Measurements from ENCODE around the gene GPC3. TPM values are rescaled to one million over a fixed set of nuclear protein-coding genes. Genes with fewer than 3 reads are reported as not detected.
A peak's percentile ranks its signal among the peaks of the same experiment; 100 is the strongest.
"Not testable (repeated sequence)": the region's sequence is repeated elsewhere in the genome, so short reads cannot be mapped to it uniquely, and the experiment has no call there.

Gene GPC3
- total RNA-seq, 2 donors from 2014 or later, result 0.66 to 1.4 TPM

- Mint-ChIP-seq H3K27ac (no peak overlapping the region), H3K36me3 (no peaks in the 10 kb centered on the region), H3K9me3 (no peaks in the 10 kb centered on the region)
- no peak for ATAC-seq
- no peak for DNase-seq (ENCODE audit: low spot score in 2 of 2)
Measured at GRCh38 chrX:133815496-133815895, 169.9 kb downstream of the GPC3 start.

GRCh38 chrX:133813971-133814370 lies 171.4 kb downstream of the GPC3 start:
- DNase-seq (ENCODE audit: low spot score in 2 of 2), result no peak
- no peaks in the 10 kb centered on the region for H3K9me3 Mint-ChIP-seq
- no peaks in the 10 kb centered on the region for H3K36me3 Mint-ChIP-seq

GRCh38 chrX:133812402-133812801 lies 173.0 kb downstream of the GPC3 start:
- no peaks in the 10 kb centered on the region for H3K9me3 Mint-ChIP-seq
- ATAC-seq, result no peak
- H3K27ac Mint-ChIP-seq, result no peak overlapping the region
- no peak for DNase-seq (ENCODE audit: low spot score in 2 of 2)
- H3K36me3 Mint-ChIP-seq, result no peaks in the 10 kb centered on the region

More at GRCh38 chrX:133813971-133814370, 171.4 kb downstream of the GPC3 start:
- H3K27ac Mint-ChIP-seq, result no peak overlapping the region
- no peak for ATAC-seq

- no peaks in the 10 kb centered on the region for H3K36me3 Mint-ChIP-seq
- H3K9me3 Mint-ChIP-seq, result no peaks in the 10 kb centered on the region
- no peak overlapping the region for H3K27ac Mint-ChIP-seq
- ATAC-seq (no peak), DNase-seq (ENCODE audit: low spot score in 2 of 2) (no peak)
Measured at GRCh38 chrX:133810925-133811324, 174.5 kb downstream of the GPC3 start.

DNA sequence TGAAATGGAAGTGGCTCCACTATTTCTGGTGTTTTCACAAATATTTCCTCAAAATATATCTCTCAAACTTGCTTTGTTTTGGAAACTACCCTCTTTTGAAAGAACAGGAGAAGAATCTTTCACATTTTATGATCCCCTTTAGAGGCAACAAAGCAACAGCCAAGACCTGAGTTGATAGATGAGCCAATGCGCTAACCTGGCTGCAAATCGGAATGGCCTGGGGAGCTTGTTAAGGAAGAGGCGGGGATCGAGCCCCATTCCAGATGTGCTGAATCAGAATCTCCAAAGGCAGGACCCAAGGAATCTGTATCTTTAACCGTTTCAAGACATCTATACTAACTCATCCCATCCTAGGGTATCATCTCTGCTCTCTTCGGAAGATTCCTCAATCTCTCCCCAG lies 181.3 kb downstream of the GPC3 start:
- Mint-ChIP-seq H3K9me3 (no peaks in the 10 kb centered on the region), H3K27ac (no peak overlapping the region), H3K36me3 (no peaks in the 10 kb centered on the region)
- DNase-seq (ENCODE audit: low spot score in 2 of 2), result no peak
- ATAC-seq, result no peak

DNA sequence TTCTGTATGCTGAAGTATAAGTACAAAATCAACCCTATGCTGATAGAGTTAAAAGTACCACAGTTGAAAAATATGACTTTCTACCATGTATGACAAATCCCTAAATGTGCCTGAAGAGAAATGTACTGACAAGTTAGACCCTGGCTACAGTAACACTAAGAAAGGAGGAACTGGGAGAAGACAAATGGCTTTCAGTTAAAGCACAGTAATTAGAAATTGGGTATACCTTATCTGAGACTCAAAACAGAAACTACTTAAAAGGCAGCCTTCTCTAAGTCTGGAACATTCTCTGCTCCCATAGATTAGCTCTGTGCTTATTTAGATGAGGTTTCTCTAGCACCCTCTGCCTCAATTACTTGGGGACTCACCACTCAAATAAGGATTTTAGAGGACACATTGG lies 189.1 kb downstream of the GPC3 start:
- H3K9me3 Mint-ChIP-seq, result no peaks in the 10 kb centered on the region
- DNase-seq (ENCODE audit: low spot score in 2 of 2), result no peak
- no peak for ATAC-seq
- H3K36me3 Mint-ChIP-seq, result no peaks in the 10 kb centered on the region
- no peak overlapping the region for H3K27ac Mint-ChIP-seq

GRCh38 chrX:133794126-133794525 lies 191.3 kb downstream of the GPC3 start:
- H3K9me3 Mint-ChIP-seq, result no peaks in the 10 kb centered on the region
- no peak for DNase-seq (ENCODE audit: low spot score in 2 of 2)
- no peak for ATAC-seq
- H3K27ac Mint-ChIP-seq, result no peak overlapping the region
- H3K36me3 Mint-ChIP-seq, result no peaks in the 10 kb centered on the region

- Mint-ChIP-seq H3K27ac (no peak overlapping the region), H3K9me3 (no peaks in the 10 kb centered on the region), H3K36me3 (no peaks in the 10 kb centered on the region)
- DNase-seq (ENCODE audit: low spot score in 2 of 2), result no peak
- ATAC-seq, result no peak
Measured at GRCh38 chrX:133793626-133794025, 191.8 kb downstream of the GPC3 start.

DNA sequence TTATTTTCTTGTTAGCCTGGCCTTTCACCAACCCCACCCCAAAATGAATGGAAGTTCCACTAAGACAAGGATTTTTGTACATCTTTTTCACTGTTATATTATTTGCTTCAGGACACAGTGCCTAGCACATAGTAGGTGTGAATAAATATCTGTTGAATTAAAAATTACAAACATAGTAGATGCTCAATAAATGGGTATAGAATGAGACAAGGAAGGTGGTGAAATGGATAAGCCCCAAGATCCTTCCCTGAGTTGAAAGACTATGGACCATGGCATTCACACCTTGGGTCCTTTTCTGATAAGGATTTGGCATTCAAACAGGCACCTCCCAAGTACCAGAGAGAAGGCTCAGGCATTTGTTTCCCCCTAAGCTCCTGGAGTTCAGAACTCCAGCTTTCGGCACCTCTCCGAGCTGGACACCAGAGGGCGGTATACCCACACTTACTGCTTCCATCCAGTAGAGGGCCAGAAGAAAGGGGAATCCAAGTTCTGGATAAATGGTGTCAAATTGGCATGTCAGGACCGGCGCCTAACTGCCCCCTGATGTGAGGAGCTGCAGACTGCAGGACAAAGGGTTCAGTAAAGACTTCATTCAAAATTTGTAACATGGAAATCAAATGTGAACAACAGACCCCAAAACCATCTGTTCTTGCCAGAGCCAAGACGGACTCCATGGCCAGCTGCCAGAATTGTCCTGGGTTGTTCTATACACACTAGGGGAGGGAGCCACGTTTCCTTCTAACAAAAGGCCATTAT lies 193.0 kb downstream of the GPC3 start:
- Mint-ChIP-seq H3K9me3 (no peaks in the 10 kb centered on the region), H3K27ac (no peak overlapping the region), H3K36me3 (no peaks in the 10 kb centered on the region)
- peak; percentile 54 to 55 for DNase-seq (ENCODE audit: low spot score in 2 of 2)
- ATAC-seq, result peak; percentile 45 to 69

DNA sequence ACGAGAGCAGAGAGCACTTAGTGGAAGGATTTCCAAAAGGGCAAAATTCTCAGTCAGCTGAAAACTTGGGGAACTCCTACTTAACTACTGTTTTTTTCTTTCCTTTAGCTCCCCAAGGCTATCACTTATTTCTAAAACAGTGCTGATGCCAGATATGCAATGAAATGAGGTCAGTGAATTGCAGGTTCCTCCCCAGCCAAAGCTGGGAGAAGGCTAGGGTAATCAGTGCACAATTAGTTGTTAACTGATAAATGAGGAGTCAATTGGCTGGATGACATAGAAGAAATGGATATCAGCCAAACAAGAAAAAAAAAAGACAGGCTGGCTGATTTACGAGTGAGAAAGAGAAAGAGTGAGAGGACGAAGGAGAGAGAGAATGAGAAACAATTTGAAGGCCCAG lies 195.6 kb downstream of the GPC3 start:
- no peak overlapping the region for H3K27ac Mint-ChIP-seq
- no peaks in the 10 kb centered on the region for H3K36me3 Mint-ChIP-seq
- ATAC-seq (no peak), DNase-seq (ENCODE audit: low spot score in 2 of 2) (no peak)
- H3K9me3 Mint-ChIP-seq, result no peaks in the 10 kb centered on the region

DNA sequence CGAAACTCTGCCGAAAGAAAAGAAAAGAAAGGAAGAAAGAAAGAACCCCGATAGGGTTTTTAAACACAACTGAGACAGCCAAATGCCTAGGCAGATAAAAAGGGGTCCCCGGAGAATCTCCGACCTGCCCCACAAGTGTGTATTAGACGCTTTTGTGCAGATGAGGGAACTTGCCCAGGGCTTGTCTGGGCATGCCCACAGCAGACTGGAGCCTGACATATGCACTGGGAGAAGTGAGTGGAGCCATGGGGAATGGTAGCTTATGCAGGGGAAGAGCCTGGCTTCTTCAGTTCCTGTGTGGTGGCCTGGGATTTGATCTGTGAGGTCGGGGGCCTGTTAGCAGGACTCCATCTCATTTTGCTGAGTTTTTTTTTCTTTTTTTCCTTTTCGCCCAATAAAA lies 199.0 kb downstream of the GPC3 start:
- no peak for ATAC-seq
- H3K36me3 Mint-ChIP-seq, result no peaks in the 10 kb centered on the region
- H3K27ac Mint-ChIP-seq, result no peak overlapping the region
- no peak for DNase-seq (ENCODE audit: low spot score in 2 of 2)
- H3K9me3 Mint-ChIP-seq, result no peaks in the 10 kb centered on the region

DNA sequence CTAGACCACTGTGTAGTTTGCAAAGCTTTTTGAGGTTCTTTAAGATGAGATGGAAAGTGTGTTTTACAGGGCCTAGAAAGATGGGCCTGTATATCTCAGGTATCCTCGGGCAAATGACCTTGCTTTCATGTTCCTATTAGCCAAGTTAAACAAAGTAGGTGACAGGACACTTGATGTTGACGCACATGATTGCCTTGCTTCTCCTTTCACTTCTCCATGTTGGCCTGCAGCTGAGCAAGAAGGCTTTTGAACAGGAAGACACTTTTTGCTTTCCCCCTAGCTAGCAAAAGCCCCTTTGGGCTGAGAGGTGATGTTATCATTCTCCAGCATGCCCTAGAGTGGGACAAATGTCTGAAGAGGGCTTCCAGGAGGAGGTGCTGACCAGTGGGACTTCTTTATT lies 202.1 kb downstream of the GPC3 start:
- H3K27ac Mint-ChIP-seq, result no peak overlapping the region
- no peaks in the 10 kb centered on the region for H3K9me3 Mint-ChIP-seq
- H3K36me3 Mint-ChIP-seq, result no peaks in the 10 kb centered on the region
- no peak for DNase-seq (ENCODE audit: low spot score in 2 of 2)
- no peak for ATAC-seq

DNA sequence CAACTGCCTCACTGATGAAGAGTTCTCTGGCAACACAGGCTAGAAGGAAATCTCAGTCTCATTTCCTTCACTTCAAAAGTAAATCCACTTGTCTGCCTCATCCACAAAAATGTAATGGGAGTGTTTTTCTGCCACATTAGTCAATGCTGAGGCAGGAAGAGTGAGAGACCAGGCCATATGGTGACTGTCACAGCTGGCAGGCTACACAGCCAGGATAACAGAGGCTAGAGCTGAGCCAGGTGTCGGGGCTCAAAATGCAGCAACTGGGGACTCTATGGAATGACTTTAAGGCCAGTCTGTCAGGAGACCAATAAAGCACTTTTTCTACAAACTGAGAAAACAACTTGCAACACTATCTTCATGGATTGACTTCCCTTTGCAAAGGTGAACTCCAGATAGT lies 204.2 kb downstream of the GPC3 start:
- no peak overlapping the region for H3K27ac Mint-ChIP-seq
- no peak for ATAC-seq
- no peak for DNase-seq (ENCODE audit: low spot score in 2 of 2)
- H3K9me3 Mint-ChIP-seq, result no peaks in the 10 kb centered on the region
- H3K36me3 Mint-ChIP-seq, result no peaks in the 10 kb centered on the region

GRCh38 chrX:133776072-133776471 lies 209.3 kb downstream of the GPC3 start:
- DNase-seq (ENCODE audit: low spot score in 2 of 2), result peak in 1 of 2 donors; percentile 39
- Mint-ChIP-seq H3K36me3 (no peaks in the 10 kb centered on the region), H3K27ac (no peak overlapping the region), H3K9me3 (no peaks in the 10 kb centered on the region)
- ATAC-seq, result peak in 1 of 2 donors; percentile 46

GRCh38 chrX:133774807-133775206 lies 210.6 kb downstream of the GPC3 start:
- ATAC-seq, result no peak
- Mint-ChIP-seq H3K9me3 (no peaks in the 10 kb centered on the region), H3K36me3 (no peaks in the 10 kb centered on the region), H3K27ac (no peak overlapping the region)
- no peak for DNase-seq (ENCODE audit: low spot score in 2 of 2)

DNA sequence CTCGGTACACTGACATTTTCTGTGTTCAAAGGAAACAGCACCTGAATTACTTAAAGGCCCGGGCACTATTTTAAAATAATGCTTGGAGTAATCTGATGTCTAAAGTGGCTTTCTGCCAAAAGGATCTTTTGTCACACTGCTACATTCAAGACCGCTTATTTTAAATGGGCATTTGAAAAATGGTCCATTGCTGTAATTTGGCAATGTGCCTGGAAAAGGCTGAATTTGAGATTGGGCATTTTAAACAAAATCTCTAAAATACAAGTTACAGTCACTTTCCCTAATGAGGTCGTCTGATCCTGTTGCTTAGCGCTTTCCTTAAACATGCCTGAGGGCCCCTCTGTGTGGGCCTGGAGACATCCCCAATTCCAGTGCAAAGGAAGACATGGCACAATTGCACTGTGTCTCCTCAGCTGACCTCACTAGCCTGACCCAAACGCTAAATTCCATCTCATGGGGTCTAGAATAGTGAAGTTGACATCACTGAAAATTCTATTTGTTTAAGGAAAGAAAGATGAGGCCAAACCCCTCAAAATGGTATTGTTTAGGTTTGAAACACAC lies 214.2 kb downstream of the GPC3 start:
- ATAC-seq (no peak), DNase-seq (ENCODE audit: low spot score in 2 of 2) (no peak)
- no peak overlapping the region for H3K27ac Mint-ChIP-seq
- no peaks in the 10 kb centered on the region for H3K9me3 Mint-ChIP-seq
- H3K36me3 Mint-ChIP-seq, result no peaks in the 10 kb centered on the region

DNA sequence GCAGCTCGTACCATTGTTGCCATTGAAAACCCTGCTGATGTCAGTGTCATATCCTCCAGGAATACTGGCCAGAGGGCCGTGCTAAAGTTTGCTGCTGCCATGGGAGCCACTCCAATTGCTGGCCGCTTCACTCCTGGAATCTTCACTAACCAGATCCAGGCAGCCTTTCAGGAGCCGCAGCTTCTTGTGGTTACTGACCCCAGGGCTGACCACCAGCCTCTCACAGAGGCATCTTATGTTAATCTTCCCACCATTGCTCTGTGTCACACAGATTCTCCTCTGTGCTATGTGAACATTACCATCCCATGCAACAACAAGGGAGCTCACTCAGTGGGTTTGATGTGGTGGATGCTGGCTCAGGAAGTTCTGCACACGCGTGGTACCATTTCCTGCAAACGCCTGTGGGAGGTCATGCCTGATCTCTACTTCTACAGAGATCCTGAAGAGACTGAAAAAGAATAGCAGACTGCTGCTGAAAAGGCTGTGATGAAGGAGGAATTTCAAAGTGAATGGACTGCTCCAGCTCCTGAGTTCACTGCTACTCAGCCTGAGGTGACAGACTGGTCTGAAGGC lies 222.3 kb downstream of the GPC3 start:
- H3K36me3 Mint-ChIP-seq; ATAC-seq; H3K9me3 Mint-ChIP-seq; DNase-seq (ENCODE audit: low spot score in 2 of 2): not testable (repeated sequence)
- peak overlapping the region in 1 of 2 donors; percentile 63 for H3K27ac Mint-ChIP-seq

DNA sequence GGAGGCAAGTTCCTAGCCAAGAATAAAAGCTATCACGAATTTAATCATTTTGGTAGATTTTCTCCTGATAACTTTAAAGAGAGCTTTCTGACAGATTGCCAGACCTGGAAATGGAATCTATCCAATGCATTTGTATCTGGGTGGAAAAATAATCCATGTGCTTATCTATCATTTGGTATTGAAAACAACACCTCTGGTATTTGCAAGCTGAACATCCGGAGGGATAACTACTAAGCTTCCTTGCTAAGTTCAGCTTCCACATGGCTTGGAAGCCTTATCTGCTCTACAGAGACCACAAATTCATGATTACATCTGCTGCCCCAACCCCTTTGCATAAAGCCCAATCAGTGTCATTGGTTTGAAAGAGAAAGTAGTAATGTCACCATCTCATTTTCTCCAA lies 230.7 kb downstream of the GPC3 start:
- Mint-ChIP-seq H3K36me3 (no peaks in the 10 kb centered on the region), H3K27ac (no peak overlapping the region), H3K9me3 (no peaks in the 10 kb centered on the region)
- DNase-seq (ENCODE audit: low spot score in 2 of 2) (no peak), ATAC-seq (no peak)
